Activated CD4-positive, alpha-beta memory T cell treated with anti-CD3 and anti-CD28 coated beads, Interleukin-2, amount 10 ng/mL, durations not matched to agents 7 days and 5 days (primary cell): ENCODE results near the gene RALGPS1. TPM values are rescaled to one million over a fixed set of nuclear protein-coding genes. Genes with fewer than 3 reads are reported as not detected.
"Not testable (repeated sequence)": the region's sequence is repeated elsewhere in the genome, so short reads cannot be mapped to it uniquely, and the experiment has no call there.

Source experiments
- CTCF ChIA-PET: fragments of 350-600 bp; sonication (Branson Sonifier 250); formaldehyde crosslinking; loops from one replicate; lab custom pipeline; 2021; ENCODE audit warnings: antibody characterized with exemption, inconsistent platforms; lab: Charles Lee
- POLR2A ChIA-PET: fragments of 350-600 bp; sonication (Branson Sonifier 250); formaldehyde crosslinking; loops from one replicate; lab custom pipeline; 2021; ENCODE audit warnings: antibody characterized with exemption; lab: Charles Lee
- DNase-seq: peaks from one replicate; pipeline ENCODE4 v3.0.0-alpha.2; 2020
- H3K27ac Mint-ChIP-seq: one replicate; pipeline ENCODE4 v1.8.0; 2021; ENCODE audit warnings: mild to moderate bottlenecking, mixed read lengths
- H3K27me3 Mint-ChIP-seq: one replicate; pipeline ENCODE4 v1.8.0; 2021; ENCODE audit warnings: mixed read lengths
- H3K36me3 Mint-ChIP-seq: one replicate; pipeline ENCODE4 v1.8.0; 2021; ENCODE audit warnings: low read depth, mixed read lengths
- H3K4me1 Mint-ChIP-seq: one replicate; pipeline ENCODE4 v1.8.0; 2021; ENCODE audit warnings: mixed read lengths
- H3K4me3 Mint-ChIP-seq: one replicate; pipeline ENCODE4 v1.8.0; 2021; ENCODE audit warnings: mild to moderate bottlenecking, mixed read lengths
- H3K9me3 Mint-ChIP-seq: one replicate; pipeline ENCODE4 v1.8.0; 2021; ENCODE audit warnings: mixed read lengths
- total RNA-seq, 2 experiments: library from RNA; stranded (reverse); gene quantifications; one replicate each; pipeline ENCODE4 v1.2.3, GENCODE V29; 2021

The RALGPS1 gene
- total RNA-seq, 2 experiments from 2014 or later, result 2.8 to 3.4 TPM

DNA sequence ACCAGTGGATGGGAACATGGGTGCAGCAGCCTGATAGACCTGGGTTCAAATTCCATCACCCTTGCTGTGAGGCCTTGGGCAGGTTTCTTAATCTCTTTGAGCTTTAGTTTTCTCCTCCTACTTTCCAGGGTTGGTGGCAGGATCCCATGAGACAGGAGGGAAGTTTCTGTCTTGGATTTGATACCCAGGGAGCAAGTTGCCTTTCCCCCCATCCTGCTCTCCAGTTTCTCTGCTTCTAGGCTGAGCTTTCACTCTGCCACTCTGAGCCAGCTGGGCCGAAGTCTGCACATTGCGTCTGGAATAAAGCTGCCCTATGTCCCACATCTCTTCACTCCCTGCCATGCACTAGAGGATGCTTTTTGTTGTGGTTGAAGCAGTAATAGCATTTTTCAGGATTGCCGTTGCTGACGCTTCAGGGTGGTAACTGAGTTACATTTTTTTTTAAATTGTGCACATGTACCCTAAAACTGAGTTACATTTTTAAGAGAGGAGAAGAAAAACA is 248.3 kb downstream of the RALGPS1 start:
- no peak for DNase-seq
- Mint-ChIP-seq H3K9me3 (no peaks in the 10 kb centered on the region), H3K4me3 (no peak overlapping the region), H3K27ac (peak overlapping the region; percentile 66), H3K4me1 (peaks cover 49% of the 10 kb centered on the region), H3K36me3 (no peaks in the 10 kb centered on the region), H3K27me3 (peaks cover 3% of the 10 kb centered on the region)
- ChIA-PET POLR2A (interaction anchor here (1.2 to 2.0 kb wide), 3 partner anchors 9 to 358 kb away, joined by 3 to 9 read pairs (median 7); partner anchors contain the start of gene ZBTB43), CTCF (interaction anchor here (0.7 to 1.4 kb wide), 4 partner anchors 8 to 215 kb away, joined by 3 to 5 read pairs (median 3); no protein-coding TSS in a partner anchor)

DNA sequence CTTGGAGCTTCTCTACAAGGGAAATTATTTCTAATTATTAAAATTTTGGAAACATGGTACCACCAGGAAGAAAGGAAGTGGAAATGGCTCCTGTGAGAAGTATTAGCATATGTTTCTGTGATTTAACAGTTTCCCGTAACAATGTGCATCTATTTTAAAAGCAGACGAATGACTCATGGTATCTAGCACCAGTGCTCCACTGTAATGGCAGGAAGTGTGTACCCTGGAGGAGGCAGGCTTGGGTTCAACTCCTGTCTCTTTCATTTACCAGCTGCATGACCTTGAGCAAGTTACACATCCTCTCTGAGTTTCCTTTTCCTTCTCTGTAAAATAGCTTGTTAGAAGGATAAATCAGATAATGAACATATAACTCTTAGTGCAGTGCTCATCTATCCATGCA is 248.8 kb downstream of the RALGPS1 start:
- Mint-ChIP-seq H3K9me3 (no peaks in the 10 kb centered on the region), H3K27ac (peak overlapping the region; percentile 66), H3K27me3 (peaks cover under 1% of the 10 kb centered on the region), H3K4me3 (no peak overlapping the region), H3K36me3 (no peaks in the 10 kb centered on the region), H3K4me1 (peaks cover 49% of the 10 kb centered on the region)
- peak; percentile 51 for DNase-seq
- POLR2A ChIA-PET, result interaction anchor here (1.2 to 1.8 kb wide), 2 partner anchors 9 to 358 kb away, joined by 3 to 7 read pairs; partner anchors contain the start of gene ZBTB43
- CTCF ChIA-PET, result interaction anchor here (0.7 to 1.4 kb wide), 4 partner anchors 9 to 216 kb away, joined by 3 to 5 read pairs (median 3); no protein-coding TSS in a partner anchor

- Mint-ChIP-seq H3K9me3 (no peaks in the 10 kb centered on the region), H3K27me3 (no peaks in the 10 kb centered on the region), H3K36me3 (no peaks in the 10 kb centered on the region), H3K4me3 (no peak overlapping the region), H3K4me1 (peaks cover 45% of the 10 kb centered on the region), H3K27ac (no peak overlapping the region)
- ChIA-PET CTCF (interaction anchor here (1.0 to 1.3 kb wide), 2 partner anchors 36 to 200 kb away, joined by 3 read pairs; no protein-coding TSS in a partner anchor), POLR2A (no interaction called here)
- no peak for DNase-seq
These were observed 250.5 kb downstream of the RALGPS1 start for GRCh38 chr9:127165116-127165515.

GRCh38 chr9:127166111-127166510 is 251.5 kb downstream of the RALGPS1 start:
- no peak for DNase-seq
- POLR2A ChIA-PET, result no interaction called here

DNA sequence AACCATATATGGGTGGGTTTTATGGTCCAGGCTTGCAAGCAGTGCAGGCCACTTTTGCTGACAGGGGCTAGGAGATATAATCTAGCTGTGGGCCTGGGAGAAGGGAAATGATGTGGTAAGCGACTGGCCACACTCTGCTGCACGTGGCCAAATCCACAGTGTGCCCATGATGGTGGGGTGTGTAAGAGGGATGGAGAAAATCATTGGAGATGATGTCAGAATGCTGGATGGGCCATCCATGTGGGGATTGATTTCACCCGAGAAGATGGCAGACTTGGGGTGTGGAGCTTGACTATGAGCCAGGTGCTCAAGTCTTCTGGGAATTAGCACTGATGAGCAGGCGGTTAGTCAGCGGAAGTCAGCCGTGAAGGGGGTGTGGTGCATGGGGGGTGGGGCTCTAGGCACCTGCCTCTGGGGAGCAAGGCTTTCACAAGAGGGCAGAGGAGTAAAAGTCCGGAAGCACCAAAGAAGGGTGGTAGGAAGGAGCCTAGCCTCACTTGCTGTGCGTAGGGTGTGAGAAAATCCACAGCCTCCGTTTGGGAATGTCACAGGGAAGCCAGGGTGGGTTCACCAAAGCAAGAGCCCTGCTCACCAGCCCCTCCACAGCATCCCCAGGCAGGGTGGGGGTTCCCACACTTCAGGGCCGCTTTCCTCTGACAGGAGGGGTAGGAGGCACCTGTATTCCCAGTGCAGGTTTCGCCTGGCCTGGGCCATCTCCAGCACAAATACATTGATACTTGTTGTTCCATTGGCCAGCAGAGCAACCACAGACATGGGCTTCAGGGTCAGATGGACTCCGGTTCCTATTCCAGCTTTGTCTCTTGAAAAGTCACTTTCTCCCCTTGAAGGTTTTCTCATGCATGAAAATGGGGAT is 252.3 kb downstream of the RALGPS1 start:
- peak; percentile 27 for DNase-seq
- ChIA-PET CTCF (interaction anchor here (0.7 to 1.3 kb wide), 4 partner anchors 118 to 567 kb away, joined by 3 to 4 read pairs (median 3); no protein-coding TSS in a partner anchor), POLR2A (no interaction called here)
- Mint-ChIP-seq H3K36me3 (no peaks in the 10 kb centered on the region), H3K27me3 (no peaks in the 10 kb centered on the region), H3K4me1 (peaks cover 35% of the 10 kb centered on the region), H3K27ac (peak overlapping the region; percentile 47), H3K9me3 (no peaks in the 10 kb centered on the region), H3K4me3 (no peak overlapping the region)

More at GRCh38 chr9:127166111-127166510, 251.5 kb downstream of the RALGPS1 start:
- Mint-ChIP-seq H3K36me3 (no peaks in the 10 kb centered on the region), H3K27me3 (no peaks in the 10 kb centered on the region), H3K4me3 (no peak overlapping the region), H3K27ac (no peak overlapping the region), H3K9me3 (no peaks in the 10 kb centered on the region), H3K4me1 (peaks cover 41% of the 10 kb centered on the region)
- CTCF ChIA-PET, result interaction anchor here (0.7 to 1.3 kb wide), 5 partner anchors 35 to 568 kb away, joined by 3 to 4 read pairs (median 3); no protein-coding TSS in a partner anchor

- POLR2A ChIA-PET, result no interaction called here
- Mint-ChIP-seq H3K27me3 (peaks cover 4% of the 10 kb centered on the region), H3K4me3 (no peak overlapping the region), H3K27ac (no peak overlapping the region), H3K36me3 (no peaks in the 10 kb centered on the region), H3K9me3 (no peaks in the 10 kb centered on the region), H3K4me1 (peaks cover 27% of the 10 kb centered on the region)
- DNase-seq, result no peak
- CTCF ChIA-PET, result no interaction called here
These were observed 253.2 kb downstream of the RALGPS1 start for GRCh38 chr9:127167560-127168326.

DNA sequence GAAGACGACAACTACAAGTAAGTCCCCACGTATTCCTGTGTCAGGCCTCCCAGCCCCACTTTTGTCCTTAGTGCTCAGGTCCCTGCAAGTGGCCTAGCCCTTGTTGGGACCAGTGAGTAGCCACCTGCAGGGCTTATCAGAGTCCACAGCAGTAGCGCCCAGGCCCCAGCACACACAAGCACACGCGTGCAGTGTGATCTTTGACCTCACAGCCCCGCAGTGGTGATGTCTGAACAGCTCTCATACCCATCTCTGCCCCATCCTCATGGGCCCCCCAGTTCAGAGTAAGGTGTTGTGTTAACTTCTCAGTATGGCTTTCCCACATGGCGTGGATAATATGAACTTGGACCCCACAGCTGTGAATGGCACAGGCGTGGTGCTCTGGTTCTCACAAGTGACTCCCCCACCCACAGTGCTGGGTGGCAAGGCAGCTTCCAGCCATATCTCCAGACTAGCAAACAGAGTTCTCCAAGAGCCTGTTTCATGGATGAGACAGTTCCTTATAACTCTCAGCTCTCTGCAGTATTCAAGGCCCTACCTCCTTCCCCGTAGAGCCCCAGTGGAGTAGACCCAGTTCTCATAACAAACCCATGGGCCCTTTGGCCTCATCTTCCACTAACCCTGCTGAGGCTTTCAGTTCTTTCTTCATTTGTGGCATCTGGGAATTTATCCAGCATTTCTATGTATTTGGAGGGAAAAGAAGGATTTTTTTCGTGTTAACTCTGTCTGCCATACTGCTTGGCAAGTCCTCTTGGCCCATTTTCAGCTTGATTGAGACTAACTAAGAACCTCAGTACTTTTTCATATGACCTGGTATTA is 254.4 kb downstream of the RALGPS1 start:
- no peak overlapping the region for H3K27ac Mint-ChIP-seq
- ChIA-PET POLR2A (no interaction called here), CTCF (no interaction called here)
- no peak for DNase-seq
- peaks cover 4% of the 10 kb centered on the region for H3K27me3 Mint-ChIP-seq
- peaks cover 14% of the 10 kb centered on the region for H3K4me1 Mint-ChIP-seq
- no peaks in the 10 kb centered on the region for H3K36me3 Mint-ChIP-seq
- H3K4me3 Mint-ChIP-seq, result no peak overlapping the region
- no peaks in the 10 kb centered on the region for H3K9me3 Mint-ChIP-seq

GRCh38 chr9:127169575-127169883 is 254.9 kb downstream of the RALGPS1 start:
- no peaks in the 10 kb centered on the region for H3K9me3 Mint-ChIP-seq
- POLR2A ChIA-PET, result no interaction called here
- peaks cover 4% of the 10 kb centered on the region for H3K27me3 Mint-ChIP-seq
- no peaks in the 10 kb centered on the region for H3K36me3 Mint-ChIP-seq
- CTCF ChIA-PET, result no interaction called here
- DNase-seq, result no peak
- H3K4me3 Mint-ChIP-seq, result no peak overlapping the region
- H3K4me1 Mint-ChIP-seq, result peaks cover 14% of the 10 kb centered on the region
- no peak overlapping the region for H3K27ac Mint-ChIP-seq

- CTCF ChIA-PET, result no interaction called here
- peaks cover 4% of the 10 kb centered on the region for H3K27me3 Mint-ChIP-seq
- H3K4me1 Mint-ChIP-seq, result peaks cover 11% of the 10 kb centered on the region
- no peak overlapping the region for H3K27ac Mint-ChIP-seq
- no peak for DNase-seq
- H3K4me3 Mint-ChIP-seq, result no peak overlapping the region
- no peaks in the 10 kb centered on the region for H3K36me3 Mint-ChIP-seq
- POLR2A ChIA-PET, result no interaction called here
- H3K9me3 Mint-ChIP-seq, result no peaks in the 10 kb centered on the region
These were observed 255.5 kb downstream of the RALGPS1 start for GRCh38 chr9:127170103-127170502.

- DNase-seq, result peak; percentile 4
- no peak overlapping the region for H3K27ac Mint-ChIP-seq
- H3K4me1 Mint-ChIP-seq, result peaks cover 10% of the 10 kb centered on the region
- no peaks in the 10 kb centered on the region for H3K9me3 Mint-ChIP-seq
- H3K36me3 Mint-ChIP-seq, result no peaks in the 10 kb centered on the region
- H3K27me3 Mint-ChIP-seq, result peaks cover 4% of the 10 kb centered on the region
- ChIA-PET POLR2A (no interaction called here), CTCF (no interaction called here)
- H3K4me3 Mint-ChIP-seq, result no peak overlapping the region
These were observed 256.1 kb downstream of the RALGPS1 start for GRCh38 chr9:127170652-127171051.

GRCh38 chr9:127171348-127171747 is 256.8 kb downstream of the RALGPS1 start:
- H3K4me1 Mint-ChIP-seq, CTCF ChIA-PET, H3K36me3 Mint-ChIP-seq, H3K9me3 Mint-ChIP-seq, H3K27ac Mint-ChIP-seq, H3K27me3 Mint-ChIP-seq, H3K4me3 Mint-ChIP-seq, POLR2A ChIA-PET: not testable (repeated sequence)
- DNase-seq, result peak; percentile 7

DNA sequence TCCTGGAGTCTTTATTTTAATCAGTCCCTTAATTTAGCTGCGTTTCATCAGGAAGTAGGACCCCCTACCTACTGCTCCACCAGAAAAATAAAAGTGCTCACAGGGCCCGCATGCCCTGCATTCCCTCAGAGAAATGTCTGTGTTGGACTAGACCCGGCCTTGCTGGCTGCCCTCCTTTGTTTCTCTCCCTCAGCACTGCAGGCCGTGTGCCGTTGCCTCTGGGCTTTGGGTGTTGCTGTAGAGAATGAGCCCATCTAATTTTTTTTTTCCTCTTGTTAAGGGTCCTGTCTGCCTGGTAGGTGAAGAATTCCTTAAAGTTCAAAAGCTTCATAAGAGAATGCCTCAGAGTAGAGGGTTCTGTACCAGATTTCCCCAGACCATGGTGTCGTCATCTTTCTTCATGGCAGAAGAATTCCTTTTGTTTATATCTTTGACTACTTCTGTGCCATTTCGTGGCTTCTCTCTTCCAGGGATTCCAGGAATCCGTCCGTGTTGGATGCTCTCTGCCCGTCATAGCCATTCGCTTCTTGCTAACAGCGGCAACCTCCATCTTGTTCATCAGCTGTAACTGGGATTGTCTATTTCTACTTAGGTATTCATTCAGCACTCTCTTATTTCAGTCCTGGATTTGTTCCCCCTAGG is 257.6 kb downstream of the RALGPS1 start:
- Mint-ChIP-seq H3K36me3 (no peaks in the 10 kb centered on the region), H3K27ac (no peak overlapping the region), H3K4me1 (no peaks in the 10 kb centered on the region), H3K9me3 (no peaks in the 10 kb centered on the region), H3K27me3 (peaks cover 4% of the 10 kb centered on the region), H3K4me3 (no peak overlapping the region)
- POLR2A ChIA-PET, result no interaction called here
- DNase-seq, result peak; percentile 4
- CTCF ChIA-PET, result interaction anchor here (0.6 kb wide), 1 partner anchor 19 kb away, joined by 4 read pairs; no protein-coding TSS in a partner anchor
